HPDE6-E6E7 (cell line): ENCODE results near the gene SEC14L1.
"Not testable (repeated sequence)": the region's sequence is repeated elsewhere in the genome, so short reads cannot be mapped to it uniquely, and the experiment has no call there.

Experiments
- DNase-seq: peaks from one replicate; pipeline ENCODE4 v3.0.0; 2011; ENCODE audit warnings: missing footprints; ENCODE audit errors: extremely low spot score

Gene SEC14L1

DNA sequence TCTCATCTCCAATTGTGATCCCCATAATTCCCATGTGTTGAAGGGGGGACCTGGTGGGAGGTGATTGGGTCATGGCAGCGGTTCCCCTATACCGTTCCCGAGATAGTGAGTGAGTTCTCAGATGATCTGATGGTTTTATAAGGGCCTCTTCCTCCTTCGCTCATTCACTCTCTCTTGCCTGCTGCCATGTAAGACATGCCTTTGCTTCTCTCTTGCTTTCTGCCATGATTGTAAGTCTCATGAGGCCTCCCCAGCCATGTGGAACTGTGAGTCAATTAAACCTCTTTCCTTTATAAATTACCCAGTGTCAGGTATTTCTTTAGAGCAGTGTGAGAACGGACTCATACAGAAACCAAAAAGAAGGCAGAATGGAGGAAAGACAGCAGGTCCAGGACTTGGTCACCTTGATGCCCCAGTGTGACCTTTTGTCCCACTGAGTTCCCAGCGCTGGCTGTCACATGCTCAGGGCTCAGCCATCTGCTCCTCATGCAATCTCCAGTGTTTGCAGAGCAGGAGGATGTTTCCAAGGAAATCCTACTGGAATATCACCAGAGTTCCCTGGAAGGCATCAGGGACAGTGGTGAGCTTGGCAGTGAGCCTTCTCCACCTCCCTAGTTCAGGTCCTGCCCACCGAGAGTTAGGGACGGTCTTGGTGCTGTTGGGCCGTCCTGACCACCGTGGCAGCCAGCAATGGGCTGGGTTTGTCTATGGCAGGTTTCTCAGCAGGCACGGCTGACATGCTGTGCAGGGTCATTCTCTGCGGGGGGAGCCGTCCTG lies 96.7 kb downstream of the SEC14L1 start:
- DNase-seq = no peak

GRCh38 chr17:77240976-77241375 lies 100.2 kb downstream of the SEC14L1 start:
- DNase-seq = no peak

DNA sequence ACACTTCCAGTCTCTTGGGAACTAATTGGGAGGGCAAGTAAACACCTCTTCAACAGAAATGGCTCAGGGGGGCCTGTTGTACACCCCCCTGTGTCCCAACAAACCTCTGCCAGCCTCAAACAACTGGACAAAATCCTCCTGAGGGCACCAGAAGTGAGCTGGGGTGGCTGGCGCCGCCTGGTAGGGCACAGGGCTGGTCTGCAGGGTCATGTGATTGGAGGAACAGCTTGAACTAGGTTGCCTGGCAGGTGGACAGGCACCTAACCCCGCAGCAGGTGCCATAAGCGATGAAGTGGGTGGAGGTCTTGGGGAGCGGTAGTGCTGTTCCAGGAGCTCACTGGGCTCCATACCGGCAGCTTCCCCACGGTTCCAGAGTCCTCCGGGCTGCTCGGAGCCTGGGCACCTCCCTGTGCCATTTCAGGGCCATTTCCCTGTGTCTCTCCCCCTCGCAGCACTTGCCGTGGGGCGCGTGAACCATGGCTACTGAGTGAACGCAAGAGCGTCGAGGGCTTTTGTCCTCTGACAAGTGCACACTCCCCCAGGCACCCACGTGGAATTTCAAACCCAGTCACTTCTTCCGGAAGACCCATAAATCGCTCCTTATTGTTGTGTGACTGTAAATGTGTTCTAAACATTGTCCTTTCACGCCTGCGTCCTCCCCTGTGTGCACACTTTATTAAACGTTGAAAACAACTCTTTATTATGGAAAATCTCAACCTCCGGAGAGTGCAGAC lies 101.5 kb downstream of the SEC14L1 start:
- no peak for DNase-seq

- no peak for DNase-seq
Observed at GRCh38 chr17:77245162-77245926, 104.6 kb downstream of the SEC14L1 start.

DNA sequence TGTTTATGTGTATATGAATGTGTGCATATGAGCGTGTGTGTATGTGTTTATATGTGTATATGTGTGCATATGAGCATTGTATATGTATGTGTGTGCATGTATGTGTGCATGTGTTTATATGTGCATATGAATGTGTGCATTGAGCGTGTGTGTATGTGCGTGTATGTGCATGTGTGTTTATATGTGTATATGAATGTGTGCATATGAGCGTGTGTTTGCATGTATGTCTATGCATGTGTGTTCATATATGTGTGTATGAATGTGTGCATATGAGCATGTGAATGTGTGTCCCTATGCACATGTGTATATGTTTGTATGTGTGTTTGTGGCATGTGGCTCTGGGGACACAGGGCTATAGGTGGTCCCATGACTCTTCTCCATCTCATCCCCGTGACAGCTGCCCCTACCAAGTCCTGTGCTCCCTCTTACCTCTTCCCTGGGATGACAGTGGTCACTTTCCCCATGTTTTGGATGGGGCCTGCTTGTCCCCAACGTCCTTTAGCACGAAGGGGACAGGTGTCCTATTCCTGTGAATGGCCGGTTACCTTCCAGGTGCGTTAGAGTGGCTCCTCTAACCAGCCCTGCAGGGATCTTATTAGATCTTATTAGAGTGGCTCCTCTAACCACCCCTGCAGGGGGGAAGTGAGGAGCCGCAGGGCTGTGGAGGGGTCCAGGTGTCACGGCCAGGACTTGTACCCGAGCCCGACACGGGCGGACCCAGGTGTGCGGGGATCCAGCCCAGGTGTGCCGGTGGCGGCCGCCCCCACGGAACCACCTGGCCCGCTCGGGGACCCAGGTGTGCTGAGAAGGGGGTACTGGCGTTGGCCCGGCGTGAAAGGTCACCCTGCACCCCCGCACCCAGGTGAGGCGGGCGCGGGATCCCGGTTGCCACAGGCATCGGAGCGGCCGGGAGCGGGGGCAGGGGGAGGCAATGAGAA lies 105.6 kb downstream of the SEC14L1 start:
- no peak for DNase-seq

DNA sequence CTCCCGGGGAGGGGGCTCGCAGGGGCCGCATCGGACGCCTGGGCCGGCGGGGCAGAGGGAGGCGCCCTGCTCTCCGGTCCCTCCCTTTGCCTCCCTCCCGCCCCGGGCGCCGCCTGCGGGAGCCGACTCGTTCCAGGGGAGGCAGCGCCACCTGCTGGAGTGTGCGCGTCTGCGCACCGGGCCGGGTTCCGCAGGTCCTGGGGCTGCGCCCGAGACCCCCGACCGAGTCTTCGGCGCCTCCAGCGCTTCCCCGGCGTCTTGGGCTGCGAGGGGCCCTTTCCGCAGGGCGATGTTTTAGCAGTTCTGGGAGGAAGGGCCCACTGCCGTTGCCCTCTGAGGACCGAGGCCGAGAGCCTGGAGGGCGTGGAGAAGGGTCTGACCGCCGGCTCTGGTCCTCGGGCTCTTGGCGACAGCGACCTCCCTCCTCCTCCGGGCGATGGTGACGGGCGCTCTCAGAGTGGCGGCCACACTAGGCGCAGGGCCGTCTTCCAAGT lies 106.3 kb downstream of the SEC14L1 start:
- peak; percentile 58 for DNase-seq

GRCh38 chr17:77247609-77248008 lies 106.8 kb downstream of the SEC14L1 start:
- no peak for DNase-seq

- no peak for DNase-seq
Observed at GRCh38 chr17:77248216-77249114, 107.7 kb downstream of the SEC14L1 start.

GRCh38 chr17:77251622-77252183 lies 110.9 kb downstream of the SEC14L1 start:
- DNase-seq = no peak

GRCh38 chr17:77252306-77252705 lies 111.5 kb downstream of the SEC14L1 start:
- DNase-seq = not testable (repeated sequence)

DNA sequence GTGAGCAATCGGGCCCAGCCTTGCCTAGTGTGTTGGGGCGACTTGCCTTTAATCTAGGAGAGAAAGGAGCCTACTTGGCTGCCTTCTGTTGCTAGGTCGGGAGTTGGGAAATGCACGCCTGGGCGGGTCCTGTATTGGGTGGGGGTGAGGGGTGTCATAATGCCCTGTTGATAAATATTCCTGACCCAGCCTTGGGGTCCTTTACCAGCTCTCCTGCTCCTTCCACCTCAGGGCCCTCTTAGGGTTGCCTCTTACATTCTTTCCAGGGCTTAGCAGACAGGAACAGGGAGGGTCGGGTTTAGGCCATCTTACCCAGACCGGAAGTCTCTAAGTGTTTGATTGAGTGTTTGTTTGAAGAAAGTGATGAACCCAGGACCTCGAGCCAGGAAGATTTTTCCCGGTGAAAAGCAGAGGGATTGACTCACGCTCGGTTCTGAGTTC lies 112.9 kb downstream of the SEC14L1 start:
- DNase-seq = no peak

DNA sequence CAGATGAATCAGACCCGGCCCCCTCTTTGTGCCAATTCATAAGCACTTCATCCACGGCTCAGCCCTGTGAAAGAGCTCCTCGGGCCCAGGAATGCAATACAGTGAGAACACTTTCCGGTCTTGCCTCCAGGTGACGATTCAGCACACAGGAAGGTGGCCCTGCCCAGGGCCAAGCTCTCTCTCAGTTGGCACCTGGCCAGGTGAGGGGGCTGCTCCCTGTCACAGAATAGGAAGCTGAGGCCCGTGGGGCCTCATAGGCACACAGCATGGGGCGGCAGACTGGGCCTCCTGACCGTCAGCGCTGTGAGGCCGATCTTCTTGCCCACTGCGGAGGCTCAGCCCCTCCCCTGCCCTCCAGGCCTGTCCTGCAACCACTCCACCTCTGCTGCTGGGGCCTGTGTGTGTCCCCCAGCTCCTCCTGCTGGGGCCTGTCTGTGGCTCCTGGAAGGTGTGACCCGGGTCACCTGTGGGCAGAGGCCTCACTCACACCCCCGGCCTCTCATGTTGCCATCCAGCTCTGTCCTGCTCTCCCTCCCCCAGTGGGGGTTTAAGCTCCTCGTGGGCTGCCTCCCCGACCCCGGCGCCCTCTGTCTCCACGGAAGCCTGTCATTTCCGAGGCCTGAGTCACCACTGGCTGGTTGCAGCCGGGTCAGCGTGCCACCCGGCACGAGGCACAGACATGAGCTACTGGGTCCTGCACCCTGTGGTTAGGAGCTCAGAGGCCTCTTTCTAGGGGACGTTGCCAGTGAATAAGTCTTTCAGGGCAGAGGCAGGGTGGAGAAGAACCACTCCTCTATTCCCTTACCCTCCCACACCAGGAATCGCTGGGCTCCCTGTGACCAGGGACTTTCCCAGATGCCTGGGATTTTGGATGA lies 114.4 kb downstream of the SEC14L1 start:
- DNase-seq = peak; percentile 95

- not testable (repeated sequence) for DNase-seq
Observed at GRCh38 chr17:77255970-77256369, 115.2 kb downstream of the SEC14L1 start.

- DNase-seq = no peak
Observed at GRCh38 chr17:77256710-77257109, 115.9 kb downstream of the SEC14L1 start.

DNA sequence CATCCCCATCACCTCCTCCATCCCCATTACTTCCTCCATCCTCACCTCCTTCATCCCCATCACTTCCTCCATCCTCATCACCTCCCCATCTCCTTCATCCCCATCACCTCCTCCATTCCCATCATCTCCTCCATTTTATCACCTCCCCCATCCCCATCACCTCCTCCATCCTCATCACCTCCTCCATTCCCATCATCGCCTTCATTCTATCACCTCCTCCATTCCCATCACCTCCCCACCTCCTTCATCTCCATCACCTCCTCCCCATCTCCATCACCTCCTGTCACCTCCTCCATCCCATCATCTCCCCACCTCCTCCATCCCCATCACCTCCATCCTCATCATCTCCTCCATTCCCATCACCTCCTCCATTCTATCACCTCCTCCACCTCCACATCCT lies 116.4 kb downstream of the SEC14L1 start:
- no peak for DNase-seq

DNA sequence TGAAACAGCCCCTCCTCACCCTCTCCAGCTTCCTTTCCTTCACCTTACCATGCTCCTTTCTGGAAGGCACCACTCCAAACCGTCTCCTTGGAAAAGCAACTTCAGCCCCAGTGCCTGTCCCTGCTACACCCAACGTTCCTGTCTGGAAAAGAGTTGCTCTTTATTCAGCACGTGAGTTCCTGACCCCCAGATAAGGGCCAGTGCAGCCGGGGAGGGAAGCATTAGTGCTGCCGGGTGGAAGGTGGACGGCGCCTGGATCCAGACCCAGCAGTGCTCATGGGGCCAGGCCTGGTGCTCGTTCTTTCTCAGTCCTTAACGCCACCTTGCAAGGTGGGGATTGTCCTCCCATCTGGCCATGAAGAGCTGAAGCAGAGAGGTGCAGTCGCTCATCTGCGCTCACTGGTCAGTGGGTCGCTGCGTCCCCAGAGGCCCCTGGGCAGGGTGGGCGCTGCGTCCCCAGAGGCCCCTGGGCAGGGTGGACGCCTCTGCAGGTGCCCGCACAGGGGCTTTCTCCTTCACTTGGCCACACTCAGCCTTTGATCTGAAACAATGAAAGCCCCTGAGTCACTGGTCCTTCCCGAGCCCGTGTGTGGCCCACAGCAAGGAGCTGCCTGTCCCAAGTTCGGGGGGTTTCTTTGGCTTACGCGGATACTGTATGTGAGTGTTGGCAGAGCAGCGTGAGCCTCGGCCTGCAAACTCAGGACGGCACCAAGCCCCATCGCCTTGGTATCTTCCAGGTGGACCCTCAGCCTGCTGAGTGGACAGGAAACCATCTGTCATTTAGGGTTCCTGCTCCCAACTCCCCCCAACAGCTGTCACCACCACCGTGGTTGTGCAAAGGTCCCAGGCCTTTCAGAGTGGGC lies 117.1 kb downstream of the SEC14L1 start:
- no peak for DNase-seq

- no peak for DNase-seq
Observed at GRCh38 chr17:77258638-77259037, 117.9 kb downstream of the SEC14L1 start.
